ENCODE measurements around the gene SIM1. TPM values are rescaled to one million over a fixed set of nuclear protein-coding genes. Genes with fewer than 3 reads are reported as not detected.

Gene SIM1
- total RNA-seq, 1 experiment from 2014 or later = not detected

- H3K9me3 ChIP-seq (ENCODE audit: control insufficient read depth in 1 of 2, insufficient read depth in 1 of 2, low read depth in 1 of 2, low read length in 2 of 2) = no peaks in the 10 kb centered on the region
- H3K27ac ChIP-seq (ENCODE audit: low read depth, low read length) = no peak overlapping the region
- H3K9me2 ChIP-seq (ENCODE audit: insufficient read depth) = no peaks in the 10 kb centered on the region
- no peak overlapping the region for H3K9ac ChIP-seq (ENCODE audit: low read length)
- no peaks in the 10 kb centered on the region for H4K20me1 ChIP-seq (ENCODE audit: insufficient read depth)
- TF ChIP-seq SIN3A (IDR thresholded peaks at IDR 0.05; ENCODE audit: low read depth) (no peak), YY1 (IDR thresholded peaks at IDR 0.05; ENCODE audit: extremely low read depth, insufficient replicate concordance, low read depth, low read length) (no peak), CTCF (IDR thresholded peaks at IDR 0.05 in 2 of 3, conservative IDR thresholded peaks at IDR 0.05 in 1 of 3; ENCODE audit: borderline replicate concordance in 1 of 3, insufficient read depth in 1 of 3, low read depth in 2 of 3, low read length in 2 of 3) (no peak), EZH2 (IDR thresholded peaks at IDR 0.05) (no peak), ZNF274 (IDR thresholded peaks at IDR 0.05; ENCODE audit: low read depth, low read length) (no peak), SP1 (IDR thresholded peaks at IDR 0.05; ENCODE audit: low read depth) (no peak), SRF (IDR thresholded peaks at IDR 0.05; ENCODE audit: low read depth) (no peak), MAX (IDR thresholded peaks at IDR 0.05) (no peak), POLR2A (IDR thresholded peaks at IDR 0.05; ENCODE audit: borderline replicate concordance, extremely low read depth, insufficient read depth, insufficient read length) (no peak), ATF3 (IDR thresholded peaks at IDR 0.05) (no peak), FOSL1 (IDR thresholded peaks at IDR 0.05; ENCODE audit: low read depth) (no peak), EGR1 (IDR thresholded peaks at IDR 0.05; ENCODE audit: low read depth) (no peak), ELF1 (IDR thresholded peaks at IDR 0.05; ENCODE audit: borderline replicate concordance, low read depth) (no peak), JUND (IDR thresholded peaks at IDR 0.05) (no peak), REST (IDR thresholded peaks at IDR 0.05; ENCODE audit: low read depth) (no peak), ZBTB33 (IDR thresholded peaks at IDR 0.05; ENCODE audit: extremely low read depth, insufficient replicate concordance, low read length) (no peak)
- H2AFZ ChIP-seq (ENCODE audit: low read depth, low read length, poor library complexity, severe bottlenecking) = no peak overlapping the region
- no peak for DNase-seq (ENCODE audit: low read depth, low spot score)
- no peaks in the 10 kb centered on the region for H3K79me2 ChIP-seq (ENCODE audit: insufficient read depth, low read length)
- ATAC-seq = no peak
- no peak overlapping the region for H3K4me3 ChIP-seq (replicated peaks in 1 of 2; ENCODE audit: low read depth in 1 of 2, low read length in 2 of 2)
- no peak overlapping the region for H3K4me2 ChIP-seq (ENCODE audit: low read length)
- H3K36me3 ChIP-seq (ENCODE audit: control insufficient read depth in 1 of 2, insufficient read depth in 2 of 2, low read length in 2 of 2) = no peaks in the 10 kb centered on the region
- no peaks in the 10 kb centered on the region for H3K4me1 ChIP-seq (ENCODE audit: control insufficient read depth in 1 of 2, insufficient read depth in 2 of 2, low read length in 2 of 2)
- POLR2A ChIA-PET = no interaction called here
- no TSS peak for BruUV-seq (replicated peaks)
- RAD21 ChIA-PET (ENCODE audit: low non-redundant PET in 1 of 2, low total read pairs in 2 of 2, uncharacterized antibody in 2 of 2, unreplicated experiment in 2 of 2) = no interaction called here
- CTCF ChIA-PET = no interaction called here
- intact Hi-C loops (cut with micrococcal nuclease) = no loop called here
- no peaks in the 10 kb centered on the region for H3K27me3 ChIP-seq (ENCODE audit: insufficient read depth, low read length)
Measured at GRCh38 chr6:100392423-100392822, 72.3 kb downstream of the SIM1 start.
